NCI-H1417 treated with DMSO at 0.1 percent for 48 hours (cell line): ENCODE data around the gene UGCG.
"Not testable (repeated sequence)": the region's sequence is repeated elsewhere in the genome, so short reads cannot be mapped to it uniquely, and the experiment has no call there.

Source experiments
- DNase-seq: peaks from one replicate; lab custom pipeline; 2025; lab: John Stamatoyannopoulos, UW

Gene UGCG

GRCh38 chr9:111895996-111896941 lies at the start of gene UGCG:
TSS of gene UGCG (plus strand) at chr9:111896814. CDS start at chr9:111897216, 402 bp downstream.
- DNase-seq = peak; percentile 79

- no peak for DNase-seq
Observed at GRCh38 chr9:111851553-111851952, 45.1 kb upstream of the UGCG start.

GRCh38 chr9:111852291-111852690 lies 44.3 kb upstream of the UGCG start:
- no peak for DNase-seq

- no peak for DNase-seq
Observed at GRCh38 chr9:111853450-111853827, 43.2 kb upstream of the UGCG start.

GRCh38 chr9:111854799-111855198 lies 41.8 kb upstream of the UGCG start:
- no peak for DNase-seq

- DNase-seq = no peak
Observed at GRCh38 chr9:111857555-111858211, 38.9 kb upstream of the UGCG start.

GRCh38 chr9:111860443-111860842 lies 36.2 kb upstream of the UGCG start:
- no peak for DNase-seq

GRCh38 chr9:111863636-111864035 lies 33.0 kb upstream of the UGCG start:
- DNase-seq = no peak

- DNase-seq = no peak
Observed at GRCh38 chr9:111866976-111867375, 29.6 kb upstream of the UGCG start.

- DNase-seq = no peak
Observed at GRCh38 chr9:111868475-111868874, 28.1 kb upstream of the UGCG start.

- DNase-seq = no peak
Observed at GRCh38 chr9:111870774-111871498, 25.7 kb upstream of the UGCG start.

GRCh38 chr9:111871499-111871855 lies 25.1 kb upstream of the UGCG start:
- no peak for DNase-seq

GRCh38 chr9:111872886-111873285 lies 23.7 kb upstream of the UGCG start:
- DNase-seq = no peak

GRCh38 chr9:111873901-111874300 lies 22.7 kb upstream of the UGCG start:
- DNase-seq = no peak

GRCh38 chr9:111874500-111874899 lies 22.1 kb upstream of the UGCG start:
- DNase-seq = no peak

- not testable (repeated sequence) for DNase-seq
Observed at GRCh38 chr9:111875291-111875690, 21.3 kb upstream of the UGCG start.

GRCh38 chr9:111875691-111876090 lies 20.9 kb upstream of the UGCG start:
- not testable (repeated sequence) for DNase-seq

- DNase-seq = no peak
Observed at GRCh38 chr9:111876179-111876578, 20.4 kb upstream of the UGCG start.

GRCh38 chr9:111877420-111877819 lies 19.2 kb upstream of the UGCG start:
- no peak for DNase-seq

- no peak for DNase-seq
Observed at GRCh38 chr9:111878946-111879345, 17.7 kb upstream of the UGCG start.

GRCh38 chr9:111886983-111887718 lies 9.5 kb upstream of the UGCG start:
- no peak for DNase-seq

- no peak for DNase-seq
Observed at GRCh38 chr9:111890334-111890733, 6.3 kb upstream of the UGCG start.
